Neural progenitor cell (in vitro differentiated cells): ENCODE measurements around the gene ANO7. TPM values are rescaled to one million over a fixed set of nuclear protein-coding genes. Genes with fewer than 3 reads are reported as not detected.

Experiments used
- DNase-seq: peaks from one replicate; pipeline ENCODE4 v3.0.0-alpha.2; 2016; ENCODE audit warnings: low spot score
- H2AFZ ChIP-seq: fragments of 200-600 bp; sonication (generic); replicated peaks from 2 replicates; pipeline ENCODE4 v1.6.1; 2016; ENCODE audit warnings: antibody characterized with exemption
- H3F3A ChIP-seq: fragments of 200-600 bp; sonication (generic); 2 replicates; pipeline ENCODE4 v1.6.1; 2016; ENCODE audit warnings: antibody characterized with exemption, low read depth
- H3K27ac ChIP-seq: fragments of 200-600 bp; sonication (generic); 2 replicates; pipeline ENCODE4 v1.5.1; 2016; ENCODE audit warnings: mild to moderate bottlenecking
- H3K27me3 ChIP-seq: fragments of 200-600 bp; sonication (generic); 2 replicates; pipeline ENCODE4 v1.6.1; 2016; ENCODE audit warnings: mild to moderate bottlenecking, moderate library complexity
- H3K36me3 ChIP-seq: fragments of 200-600 bp; sonication (generic); 2 replicates; pipeline ENCODE4 v1.5.1; 2016
- H3K4me1 ChIP-seq: fragments of 200-600 bp; sonication (generic); 2 replicates; pipeline ENCODE4 v1.6.1; 2016; ENCODE audit warnings: mixed run types
- H3K4me2 ChIP-seq: fragments of 200-600 bp; sonication (generic); 2 replicates; pipeline ENCODE4 v1.6.1; 2016
- H3K4me3 ChIP-seq: fragments of 200-600 bp; sonication (generic); 2 replicates; pipeline ENCODE4 v1.5.1; 2016
- H3K79me2 ChIP-seq: fragments of 200-600 bp; sonication (generic); 2 replicates; pipeline ENCODE4 v1.6.1; 2016; ENCODE audit warnings: low read depth
- H3K9ac ChIP-seq: fragments of 200-600 bp; sonication (generic); 2 replicates; pipeline ENCODE4 v1.6.1; 2016
- H3K9me3 ChIP-seq: fragments of 200-600 bp; sonication (generic); 2 replicates; pipeline ENCODE4 v1.5.1; 2016; ENCODE audit warnings: low read depth
- H4K20me1 ChIP-seq: fragments of 200-600 bp; sonication (generic); 2 replicates; pipeline ENCODE4 v1.6.1; 2016; ENCODE audit warnings: low read depth
- H3K27ac Mint-ChIP-seq: 3 replicates; pipeline ENCODE4 v1.8.0; 2021; ENCODE audit warnings: mixed read lengths
- H3K27me3 Mint-ChIP-seq: 2 replicates; pipeline ENCODE4 v1.8.0; 2022; ENCODE audit warnings: low read depth, mild to moderate bottlenecking, inconsistent platforms, moderate library complexity, mixed read lengths; ENCODE audit not compliant: insufficient read depth
- H3K36me3 Mint-ChIP-seq: 3 replicates; pipeline ENCODE4 v1.8.0; 2021; ENCODE audit warnings: mixed read lengths
- H3K4me1 Mint-ChIP-seq: 3 replicates; pipeline ENCODE4 v1.8.0; 2021; ENCODE audit warnings: mixed read lengths
- H3K4me3 Mint-ChIP-seq: 3 replicates; pipeline ENCODE4 v1.8.0; 2021; ENCODE audit warnings: mild to moderate bottlenecking, moderate library complexity, mixed read lengths
- H3K9me3 Mint-ChIP-seq: 3 replicates; pipeline ENCODE4 v1.8.0; 2020; ENCODE audit warnings: mixed read lengths
- CTCF ChIP-seq: fragments of 200-600 bp; sonication (generic); IDR thresholded peaks from 2 replicates; pipeline ENCODE4 v1.5.1; 2017; ENCODE audit warnings: antibody characterized with exemption, mild to moderate bottlenecking
- EZH2 ChIP-seq: fragments of 200-600 bp; sonication (generic); IDR thresholded peaks from 2 replicates; pipeline ENCODE4 v1.6.1; 2017; ENCODE audit warnings: antibody characterized with exemption, mild to moderate bottlenecking, moderate library complexity
- EZH2phosphoT487 ChIP-seq: fragments of 200-600 bp; sonication (generic); IDR thresholded peaks from 2 replicates; pipeline ENCODE4 v1.6.1; 2017; ENCODE audit warnings: antibody characterized with exemption
- total RNA-seq: library from RNA; depleted of rRNA; stranded (reverse); fragments of >200 nt; gene quantifications from 2 replicates; pipeline ENCODE4 v1.2.3, GENCODE V29; 2015; ENCODE audit warnings: low replicate concordance

ANO7 gene
- total RNA-seq, 1 donor from 2014 or later, result not detected

- DNase-seq, result no peak
- no peak overlapping the region for H3K4me3 Mint-ChIP-seq
- H3K9me3 Mint-ChIP-seq, result no peaks in the 10 kb centered on the region
- peaks cover 2% of the 10 kb centered on the region for H3K27me3 Mint-ChIP-seq
- Histone ChIP-seq H3K27me3 (no peaks in the 10 kb centered on the region), H3K4me2 (no peak overlapping the region), H3K4me3 (no peak overlapping the region), H3F3A (no peaks in the 10 kb centered on the region), H3K9me3 (no peaks in the 10 kb centered on the region), H3K27ac (no peak overlapping the region), H3K9ac (no peak overlapping the region), H2AFZ (no peak overlapping the region), H3K79me2 (no peaks in the 10 kb centered on the region), H3K36me3 (no peaks in the 10 kb centered on the region), H4K20me1 (no peaks in the 10 kb centered on the region), H3K4me1 (peaks cover 10% of the 10 kb centered on the region)
- no peak overlapping the region for H3K27ac Mint-ChIP-seq
- peaks cover 7% of the 10 kb centered on the region for H3K4me1 Mint-ChIP-seq
- no peak for TF ChIP-seq CTCF
- no peak for TF ChIP-seq EZH2phosphoT487
- TF ChIP-seq EZH2, result no peak
- no peaks in the 10 kb centered on the region for H3K36me3 Mint-ChIP-seq
These were observed 797 bp downstream of the ANO7 start for GRCh38 chr2:241189093-241189855.

GRCh38 chr2:241189856-241190201 is 1.4 kb downstream of the ANO7 start:
- Histone ChIP-seq H3K9ac (no peak overlapping the region), H2AFZ (no peak overlapping the region), H3K4me3 (no peak overlapping the region), H3K27me3 (no peaks in the 10 kb centered on the region), H3K79me2 (no peaks in the 10 kb centered on the region), H3K27ac (no peak overlapping the region), H3K36me3 (no peaks in the 10 kb centered on the region), H3K4me1 (peaks cover 10% of the 10 kb centered on the region), H3K4me2 (no peak overlapping the region), H3F3A (no peaks in the 10 kb centered on the region), H3K9me3 (no peaks in the 10 kb centered on the region), H4K20me1 (no peaks in the 10 kb centered on the region)
- Mint-ChIP-seq H3K4me3 (no peak overlapping the region), H3K27me3 (peaks cover 2% of the 10 kb centered on the region), H3K27ac (no peak overlapping the region), H3K4me1 (peaks cover 7% of the 10 kb centered on the region), H3K36me3 (no peaks in the 10 kb centered on the region), H3K9me3 (no peaks in the 10 kb centered on the region)
- TF ChIP-seq EZH2 (no peak), CTCF (no peak), EZH2phosphoT487 (no peak)
- no peak for DNase-seq

GRCh38 chr2:241190291-241190981 is 2.0 kb downstream of the ANO7 start:
- peaks cover 2% of the 10 kb centered on the region for H3K27me3 Mint-ChIP-seq
- Histone ChIP-seq H3K4me2 (no peak overlapping the region), H3F3A (no peaks in the 10 kb centered on the region), H3K9me3 (no peaks in the 10 kb centered on the region), H3K27me3 (no peaks in the 10 kb centered on the region), H3K79me2 (no peaks in the 10 kb centered on the region), H3K4me3 (no peak overlapping the region), H3K4me1 (peaks cover 10% of the 10 kb centered on the region), H3K27ac (no peak overlapping the region), H4K20me1 (no peaks in the 10 kb centered on the region), H2AFZ (no peak overlapping the region), H3K36me3 (no peaks in the 10 kb centered on the region), H3K9ac (no peak overlapping the region)
- H3K36me3 Mint-ChIP-seq, result no peaks in the 10 kb centered on the region
- no peak overlapping the region for H3K27ac Mint-ChIP-seq
- no peak for DNase-seq
- no peaks in the 10 kb centered on the region for H3K9me3 Mint-ChIP-seq
- H3K4me3 Mint-ChIP-seq, result no peak overlapping the region
- peaks cover 7% of the 10 kb centered on the region for H3K4me1 Mint-ChIP-seq
- no peak for TF ChIP-seq CTCF
- no peak for TF ChIP-seq EZH2phosphoT487
- TF ChIP-seq EZH2, result no peak
